HL-60 (cell line): Measurements from ENCODE around the gene SLC9A7.

Experiments
- CTCF ChIP-seq: IDR thresholded peaks from one replicate; pipeline ENCODE4 v1.5.1; 2011; ENCODE audit warnings: low read length, control low read depth, inconsistent platforms; ENCODE audit not compliant: insufficient read depth
- GABPA ChIP-seq: IDR thresholded peaks from 2 replicates; pipeline ENCODE4 v1.6.1; 2012; ENCODE audit warnings: low read depth
- POLR2AphosphoS5 ChIP-seq: IDR thresholded peaks from 2 replicates; pipeline ENCODE4 v1.6.1; 2012; ENCODE audit warnings: low read depth
- REST ChIP-seq: IDR thresholded peaks from 2 replicates; pipeline ENCODE4 v1.6.1; 2012; ENCODE audit warnings: low read depth; ENCODE audit not compliant: insufficient replicate concordance
- SPI1 ChIP-seq: IDR thresholded peaks from 2 replicates; pipeline ENCODE4 v1.6.1; 2012; ENCODE audit warnings: low read depth, mild to moderate bottlenecking, borderline replicate concordance

GRCh38 chrX:46693149-46693548, 65.8 kb downstream of the SLC9A7 start:
- no peak for TF ChIP-seq CTCF
- no peak for TF ChIP-seq POLR2AphosphoS5
- no peak for TF ChIP-seq REST
- no peak for TF ChIP-seq GABPA
- no peak for TF ChIP-seq SPI1
